Psoas muscle (tissue), 8 donors: ENCODE measurements around the gene ONECUT3. TPM values are rescaled to one million over a fixed set of nuclear protein-coding genes. Genes with fewer than 3 reads are reported as not detected.
A peak's percentile ranks its signal among the peaks of the same experiment; 100 is the strongest.
"Not testable (repeated sequence)": the region's sequence is repeated elsewhere in the genome, so short reads cannot be mapped to it uniquely, and the experiment has no call there.

Experiments
- ATAC-seq, 4 donors: fragments of 200-7000 bp; cut with Tn5 transposase; one replicate each; pipeline ENCODE4 v1.9.1; 2020; ENCODE audit warnings: moderate library complexity in 3 of 4, mild to moderate bottlenecking in 2 of 4
- DNase-seq, 2 donors: peaks; one replicate each; pipeline ENCODE4 v3.0.0-alpha.2; 2020
- H3K27ac ChIP-seq: fragments of 200-600 bp; one replicate; pipeline ENCODE4 v1.8.0; 2022
- H3K27me3 ChIP-seq, 3 donors: fragments of 200-600 bp in 1 of 3; one replicate each; pipeline versions ENCODE4 v1.6.1 to v1.8.0; 2013 to 2022; ENCODE audit warnings: low read length in 2 of 3, mild to moderate bottlenecking in 2 of 3, moderate library complexity in 1 of 3; ENCODE audit not compliant: insufficient read depth in 3 of 3
- H3K36me3 ChIP-seq, 2 donors: fragments of 200-600 bp in 1 of 2; one replicate each; pipeline versions ENCODE4 v1.6.1 to v1.8.0; 2013 to 2022; ENCODE audit warnings: low read depth in 1 of 2, mild to moderate bottlenecking in 1 of 2, moderate library complexity in 1 of 2; ENCODE audit not compliant: insufficient read depth in 1 of 2
- H3K4me1 ChIP-seq: fragments of 200-600 bp; one replicate; pipeline ENCODE4 v1.8.0; 2022
- H3K4me3 ChIP-seq: fragments of 200-600 bp; one replicate; pipeline ENCODE4 v1.8.0; 2022; ENCODE audit warnings: mild to moderate bottlenecking
- H3K9me3 ChIP-seq: fragments of 200-600 bp; one replicate; pipeline ENCODE4 v1.8.0; 2022
- CTCF ChIP-seq: fragments of 200-600 bp; IDR thresholded peaks from one replicate; pipeline ENCODE4 v1.8.0; 2022; ENCODE audit warnings: antibody characterized with exemption
- WGBS, 3 donors: extraction: QIAGEN DNeasy Blood & Tissue Kit; methylation state at CpG; one replicate each; pipeline versions ENCODE4 v1.1.6 to v1.1.7; 2013; 5-methylcytosine and 5-hydroxymethylcytosine counted together
- intact Hi-C, 2 donors: fragments of 100-400 bp; cut with DNase I; formaldehyde crosslinking; loops; one replicate each; pipeline versions ENCODE4 v1.11.0 to v1.14.2; 2022
- polyA plus RNA-seq, 3 donors: library from polyadenylated mRNA; stranded (reverse); fragments of 200-250 nt; gene quantifications; one replicate each; pipeline ENCODE4 v1.2.3, GENCODE V29; 2013
- total RNA-seq, 4 donors: library from RNA; stranded (reverse); fragmentation: NEBNext Ultra II Directional in 2 of 4; extraction: Animal tissue kit (Norgen Biotek cat#: 25700) in 2 of 4; gene quantifications; one replicate each; pipeline versions ENCODE4 v1.2.1 to v1.2.4, GENCODE V29; 2021 to 2023
- donor health status: healthy with polysubstance abuse.
- donor health status: DM: no; HTN: no; CAD: no; lungs with moderate emphysema.
- donor health status: Bipolar disorder and iron deficiency.
- donor health status: healthy.
- donor health status: DM: yes; HTN: yes; CAD: no.
- donor health status: DM: no; HTN: no; CAD: no.
- donor health status: DM: no; HTN: no; CAD: no.
- donor health status: DM: yes; HTN: yes; CAD: no.

The ONECUT3 gene
- total and polyA plus RNA-seq, 7 donors = not detected

- Histone ChIP-seq H3K4me1 (no peaks in the 10 kb centered on the region), H3K9me3 (no peaks in the 10 kb centered on the region), H3K36me3 (no peaks in the 10 kb centered on the region), H3K4me3 (no peak overlapping the region), H3K27ac (no peak overlapping the region), H3K27me3 (peaks cover 0 to 31% (median 3%) of the 10 kb centered on the region in 3 donors)
- no peak for ATAC-seq
- 47 to 57% (median 52%) methylated on average over 43 to 52 of the region's 52 CpGs for WGBS, 3 donors
- intact Hi-C loops = no loop called here
- no peak for DNase-seq
- TF ChIP-seq CTCF = no peak
Observed at GRCh38 chr19:1796395-1797142, 43.3 kb downstream of the ONECUT3 start.

GRCh38 chr19:1797313-1797712 is 44.0 kb downstream of the ONECUT3 start:
- H3K4me1 ChIP-seq, DNase-seq, intact Hi-C loops, H3K27ac ChIP-seq, ATAC-seq, H3K36me3 ChIP-seq, H3K9me3 ChIP-seq, H3K4me3 ChIP-seq: not testable (repeated sequence)
- WGBS, 3 donors = 82 to 94% (median 88%) methylated on average over 7 of the region's 7 CpGs
- H3K27me3 ChIP-seq = peaks cover 0 to 26% (median 0%) of the 10 kb centered on the region in 3 donors

GRCh38 chr19:1799695-1800342 is 46.5 kb downstream of the ONECUT3 start:
- no peaks in the 10 kb centered on the region for H3K9me3 ChIP-seq
- no peaks in the 10 kb centered on the region for H3K4me1 ChIP-seq
- H3K36me3 ChIP-seq = no peaks in the 10 kb centered on the region
- H3K27me3 ChIP-seq = peaks cover 0 to 20% (median 2%) of the 10 kb centered on the region in 3 donors
- H3K4me3 ChIP-seq = no peak overlapping the region
- ATAC-seq = no peak
- H3K27ac ChIP-seq = no peak overlapping the region
- no peak for TF ChIP-seq CTCF
- DNase-seq = no peak
- 52 to 64% (median 58%) methylated on average over 36 of the region's 36 CpGs for WGBS, 3 donors
- intact Hi-C loops = no loop called here

GRCh38 chr19:1804858-1805257 is 51.6 kb downstream of the ONECUT3 start:
- Histone ChIP-seq H3K9me3 (no peaks in the 10 kb centered on the region), H3K4me3 (no peak overlapping the region), H3K4me1 (no peaks in the 10 kb centered on the region), H3K27ac (no peak overlapping the region), H3K36me3 (no peaks in the 10 kb centered on the region), H3K27me3 (peaks cover 0 to 2% (median 0%) of the 10 kb centered on the region in 3 donors)
- no peak for TF ChIP-seq CTCF
- no peak for ATAC-seq
- intact Hi-C loops = no loop called here
- DNase-seq = no peak
- 86 to 92% (median 90%) methylated on average over 6 of the region's 6 CpGs for WGBS, 3 donors

GRCh38 chr19:1805401-1806183 is 52.3 kb downstream of the ONECUT3 start:
- H3K4me1 ChIP-seq = no peaks in the 10 kb centered on the region
- intact Hi-C loops = no loop called here
- H3K36me3 ChIP-seq = no peaks in the 10 kb centered on the region
- H3K27ac ChIP-seq = no peak overlapping the region
- DNase-seq (peak in 1 of 2 donors; percentile 44), ATAC-seq (peak in 1 of 4 donors; percentile 15)
- no peak for TF ChIP-seq CTCF
- H3K9me3 ChIP-seq = no peaks in the 10 kb centered on the region
- peaks cover 0 to 2% (median 0%) of the 10 kb centered on the region in 3 donors for H3K27me3 ChIP-seq
- 86 to 90% (median 86%) methylated on average over 23 to 24 of the region's 24 CpGs for WGBS, 3 donors
- H3K4me3 ChIP-seq = no peak overlapping the region
